NCI-H226 (cell line): ENCODE data around the gene RAPGEF2.

Experiments used
- DNase-seq: peaks from one replicate; pipeline ENCODE4 v3.0.0-alpha.2; 2015

The RAPGEF2 gene

DNA sequence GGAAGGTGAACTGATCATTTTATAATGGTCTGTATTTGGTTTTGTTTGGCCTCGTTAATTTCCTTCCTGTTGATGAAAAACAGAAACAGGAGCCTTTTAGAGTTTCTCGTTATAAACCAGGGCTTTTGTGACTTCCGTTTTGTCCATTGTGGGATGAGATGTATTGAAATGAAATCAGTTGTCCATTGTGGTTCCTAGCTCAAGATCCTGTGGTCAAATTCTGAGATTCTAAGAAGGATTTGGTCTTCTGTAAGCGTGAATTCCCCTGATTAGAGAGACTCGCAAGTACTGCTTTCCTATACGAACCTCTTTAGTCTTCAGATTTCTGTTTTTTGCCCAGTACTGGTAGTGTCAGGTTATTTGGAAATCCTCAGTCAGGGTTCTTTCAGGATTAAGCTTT lies 101.7 kb downstream of the RAPGEF2 start:
- no peak for DNase-seq

DNA sequence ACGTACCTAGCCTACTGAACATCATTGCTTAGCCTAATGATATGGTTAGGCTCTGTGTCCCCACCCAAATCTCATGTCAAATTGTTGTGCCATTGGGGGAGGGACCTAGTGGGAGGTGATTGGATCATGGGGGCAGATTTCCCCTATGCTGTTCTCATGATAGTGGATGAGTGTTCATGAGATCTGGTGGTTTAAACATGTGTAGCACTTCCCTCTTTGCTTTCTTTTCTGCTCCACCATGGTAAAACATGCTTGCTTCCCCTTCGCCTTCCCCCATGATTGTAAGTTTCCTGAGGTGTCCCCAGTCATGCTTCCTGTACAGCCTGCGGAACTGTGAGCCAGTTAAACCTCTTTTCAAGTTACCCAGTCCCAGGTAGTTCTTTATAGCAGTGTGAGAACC lies 102.6 kb downstream of the RAPGEF2 start:
- DNase-seq = no peak

DNA sequence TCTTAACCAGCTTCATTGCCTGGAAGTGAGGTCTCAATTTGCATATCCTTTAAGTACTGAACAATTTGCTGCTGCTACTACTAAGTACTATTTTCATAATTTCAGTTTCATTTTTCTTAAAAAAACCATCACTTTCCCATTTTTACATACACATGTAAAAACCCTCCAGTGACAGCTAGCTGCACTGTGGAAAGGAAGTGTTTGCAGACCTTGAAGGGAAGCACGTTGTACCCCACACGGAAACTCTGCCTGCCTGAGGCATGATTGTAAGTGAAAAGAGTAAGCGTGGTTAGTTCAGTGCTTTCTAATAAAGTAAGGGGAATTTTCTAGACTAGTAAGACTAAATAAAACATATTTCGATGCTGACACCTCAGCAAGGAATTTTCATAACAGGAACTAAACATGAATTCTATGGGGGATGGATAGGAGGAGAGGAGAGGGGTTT lies 103.6 kb downstream of the RAPGEF2 start:
- peak; percentile 25 for DNase-seq

DNA sequence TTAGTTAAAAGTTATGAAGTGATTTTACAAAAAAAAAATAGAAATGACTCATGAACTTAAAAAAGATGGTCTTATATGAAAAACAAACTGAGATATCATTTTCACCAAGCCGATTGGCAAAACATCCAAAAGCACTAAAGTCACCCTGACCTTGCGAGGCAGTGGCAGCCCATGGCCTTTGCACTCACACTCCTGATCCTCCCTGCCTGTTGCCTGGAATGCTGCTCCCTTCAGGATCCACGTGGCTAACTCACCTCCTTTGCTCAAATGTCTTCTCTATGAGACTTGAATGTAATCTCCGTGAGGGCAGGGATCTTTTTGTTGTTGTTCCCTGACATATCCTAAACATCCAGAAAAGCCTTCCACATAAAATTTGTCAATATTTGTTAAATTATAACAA lies 106.4 kb downstream of the RAPGEF2 start:
- DNase-seq = no peak

DNA sequence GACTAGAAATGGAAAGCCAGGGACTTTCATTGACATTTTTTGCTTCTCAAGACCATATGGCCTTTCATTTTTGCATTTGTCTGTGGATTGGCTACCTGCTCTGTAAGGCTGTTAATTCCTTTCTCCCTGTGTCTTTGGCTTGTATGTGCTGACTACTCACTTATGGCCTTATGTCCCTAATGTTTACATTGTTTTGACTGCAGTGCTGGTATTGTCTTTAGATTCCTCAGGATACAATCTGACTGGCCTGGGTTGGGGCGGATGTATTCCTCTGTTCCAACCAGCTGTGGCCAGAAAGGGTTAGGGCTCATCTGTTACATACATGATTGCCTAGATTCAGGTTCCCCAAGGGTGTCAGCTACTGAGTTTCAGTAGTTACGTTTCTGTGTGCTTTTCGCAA lies 108.1 kb downstream of the RAPGEF2 start:
- DNase-seq = no peak

DNA sequence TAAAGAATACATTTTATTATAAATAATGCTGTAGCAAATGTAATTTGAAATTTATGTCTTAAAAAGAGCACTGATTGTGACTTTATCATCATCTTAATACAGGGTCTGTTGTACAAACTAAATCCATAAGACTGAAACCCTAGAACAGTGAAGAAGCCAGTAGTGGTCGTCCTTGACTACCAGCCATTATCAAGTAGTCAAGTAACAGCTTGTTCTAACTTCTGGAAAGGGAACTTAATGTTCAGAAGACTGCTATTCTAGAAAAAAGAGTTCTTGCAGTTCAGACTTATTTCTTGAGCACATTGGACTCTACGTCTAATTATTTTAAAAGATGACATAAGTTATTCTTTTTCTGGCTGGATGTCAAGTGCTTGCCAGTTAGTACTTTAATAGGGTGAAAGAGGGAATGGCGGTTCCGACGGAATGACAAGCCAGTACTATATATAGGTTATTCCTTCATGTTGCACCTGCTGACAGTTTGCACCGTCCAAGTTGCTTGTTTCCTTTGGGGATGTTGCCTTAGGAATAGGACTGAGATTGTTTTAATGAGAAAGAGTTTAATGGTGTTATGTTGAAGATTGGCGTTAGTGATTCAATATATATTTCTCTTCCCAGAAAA lies 109.9 kb downstream of the RAPGEF2 start:
- no peak for DNase-seq

DNA sequence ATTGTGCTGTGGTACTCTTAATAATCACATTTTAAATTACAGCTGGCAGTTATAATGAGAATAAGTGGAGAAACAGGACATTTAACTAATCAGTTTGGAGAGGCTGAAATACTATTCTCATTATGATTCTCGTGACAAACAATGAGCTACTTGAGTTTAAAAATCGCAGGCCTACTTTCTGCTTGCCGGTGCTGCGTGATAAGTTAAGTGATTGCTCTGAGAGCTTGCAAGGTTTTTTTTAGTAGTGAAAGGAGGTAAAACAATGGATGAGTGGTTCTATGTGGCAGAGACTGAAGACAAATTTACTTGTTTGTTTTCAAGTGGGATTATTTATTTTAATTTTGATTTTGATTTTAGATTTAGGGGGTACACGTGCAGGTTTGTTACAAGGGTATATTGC lies 114.0 kb downstream of the RAPGEF2 start:
- no peak for DNase-seq

DNA sequence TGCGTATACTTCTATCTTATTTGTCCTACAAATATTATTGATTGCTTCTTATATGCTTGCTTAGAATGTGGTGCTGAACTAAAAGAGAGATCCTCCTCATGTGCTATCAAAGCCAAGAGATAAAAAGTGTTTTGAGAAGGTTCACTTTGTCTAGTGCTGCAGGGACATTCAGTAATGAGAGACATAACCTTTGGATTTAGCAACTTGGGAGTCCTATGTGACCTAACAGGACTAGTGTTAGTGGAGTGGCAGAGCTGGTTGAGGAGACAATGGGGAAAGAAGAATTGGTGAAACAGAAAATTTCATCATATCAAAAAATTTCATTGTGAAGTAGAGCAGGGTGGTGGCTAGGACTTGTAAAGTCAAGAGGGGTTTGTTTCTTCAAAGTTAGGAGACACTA lies 117.0 kb downstream of the RAPGEF2 start:
- DNase-seq = no peak

DNA sequence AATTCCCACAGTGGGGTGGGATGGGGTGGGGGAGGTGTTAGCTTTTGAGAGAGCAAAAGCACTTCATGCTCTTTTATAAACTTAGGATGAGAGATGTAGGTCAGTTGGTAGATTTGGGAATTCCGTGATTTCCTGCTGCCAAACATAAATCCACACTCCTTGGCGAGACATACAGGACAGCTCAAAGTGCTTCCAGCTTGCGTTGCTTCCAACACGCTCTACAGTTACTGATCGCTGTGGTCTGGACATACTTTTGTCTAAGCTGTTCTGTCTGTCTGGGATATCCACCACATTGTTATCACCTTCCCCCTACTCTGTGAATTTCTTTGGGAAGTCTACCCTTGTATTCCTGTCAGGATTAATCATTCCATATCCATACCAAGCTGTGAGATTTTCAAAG lies 117.5 kb downstream of the RAPGEF2 start:
- DNase-seq = no peak

DNA sequence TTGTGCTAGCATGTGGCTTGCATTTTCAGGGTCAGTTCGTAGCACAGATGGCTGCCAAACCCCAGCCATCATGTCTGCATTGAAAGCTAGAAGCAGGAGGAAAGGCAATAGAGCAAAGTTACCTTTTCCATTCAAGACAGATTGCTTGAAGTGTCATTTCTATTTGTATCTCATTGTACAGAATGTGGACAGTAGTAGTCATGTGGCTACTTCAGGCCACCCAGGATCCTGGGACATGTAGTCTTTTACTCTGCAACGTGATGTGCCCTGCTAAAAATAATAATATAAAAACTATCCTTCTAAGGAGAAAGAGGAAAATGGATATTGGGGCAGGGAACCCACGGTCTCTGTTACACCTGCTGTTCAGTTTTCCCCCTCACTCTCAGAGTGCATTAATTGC lies 118.4 kb downstream of the RAPGEF2 start:
- DNase-seq = no peak

DNA sequence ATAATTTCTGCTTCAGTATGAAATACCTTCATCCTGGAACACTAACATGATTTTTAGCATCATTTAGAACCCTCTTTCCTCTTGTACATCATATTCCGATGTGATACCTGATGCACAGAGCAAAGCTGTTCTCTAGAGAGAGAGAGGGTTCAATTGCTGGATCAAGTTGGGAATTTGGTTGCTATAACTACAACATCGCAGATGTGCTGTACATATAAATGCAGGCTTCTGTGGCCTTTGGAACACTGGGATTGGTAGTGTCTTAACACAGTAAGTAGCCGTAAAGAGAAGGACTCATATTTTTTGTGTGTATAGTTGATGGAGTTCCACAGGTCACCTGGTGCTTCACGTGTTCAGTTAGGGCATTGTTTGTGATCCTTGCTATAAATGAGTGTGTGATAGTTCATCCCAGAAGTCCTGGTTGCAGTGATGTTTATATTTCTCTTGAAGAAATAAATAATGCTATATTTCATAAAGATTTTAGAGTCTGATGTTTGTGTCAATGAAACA lies 119.2 kb downstream of the RAPGEF2 start:
- DNase-seq = no peak

DNA sequence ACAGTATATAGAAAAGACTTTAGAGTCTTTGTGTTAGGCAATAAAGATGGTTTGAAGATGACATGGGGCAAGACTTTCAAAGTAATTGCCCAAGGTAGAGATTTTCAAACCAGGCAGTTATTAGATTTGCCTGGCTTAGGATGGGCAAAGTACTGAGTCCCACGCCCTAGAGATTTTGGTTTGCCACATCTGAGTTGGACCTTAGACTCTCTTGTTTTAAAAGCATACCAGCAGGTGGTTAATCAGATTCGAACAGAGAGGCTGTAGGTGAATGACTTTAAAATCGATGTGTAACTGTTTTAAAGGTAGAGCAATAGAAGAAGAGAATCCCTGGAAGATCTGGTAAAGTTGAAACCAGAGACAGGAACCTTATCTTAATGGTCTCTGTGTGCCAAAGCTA lies 121.5 kb downstream of the RAPGEF2 start:
- no peak for DNase-seq

DNA sequence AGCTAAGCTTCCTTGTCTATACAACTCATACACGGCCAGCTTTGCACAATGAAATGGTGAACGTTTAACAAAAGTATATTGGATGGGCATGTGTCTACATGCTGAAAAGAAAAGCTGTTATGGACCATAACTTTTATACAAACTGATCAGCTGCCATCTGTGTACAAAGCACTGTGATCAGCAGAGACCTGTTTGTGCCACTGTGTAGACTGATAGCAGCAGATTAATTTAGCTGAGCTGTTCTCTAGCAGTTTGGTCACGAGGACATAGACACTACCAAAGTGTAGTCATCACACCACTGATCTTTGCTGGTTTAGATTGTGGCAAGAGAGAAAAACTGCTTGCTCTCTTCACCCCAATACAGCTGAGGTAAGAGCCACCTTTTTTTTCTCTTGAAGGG lies 124.5 kb downstream of the RAPGEF2 start:
- no peak for DNase-seq

DNA sequence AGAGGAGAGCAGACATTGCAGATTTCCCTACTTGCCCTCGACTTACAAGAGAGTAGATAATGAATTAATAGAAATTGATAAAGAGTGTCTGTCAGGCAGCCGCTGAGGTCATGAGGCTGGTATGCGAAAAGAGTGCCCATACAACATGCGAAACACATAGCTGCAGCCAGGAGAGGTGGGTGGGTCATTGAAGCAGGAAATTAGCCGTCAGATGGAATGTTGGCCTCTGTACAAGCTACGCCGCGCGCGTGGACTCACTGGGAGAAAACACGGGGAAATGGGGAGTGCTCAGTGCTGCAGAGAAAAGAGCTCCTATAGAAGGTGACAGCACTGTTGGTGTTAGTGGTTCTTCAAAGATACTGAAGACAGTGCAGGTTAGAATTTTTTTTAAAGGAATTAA lies 125.1 kb downstream of the RAPGEF2 start:
- DNase-seq = peak; percentile 93

DNA sequence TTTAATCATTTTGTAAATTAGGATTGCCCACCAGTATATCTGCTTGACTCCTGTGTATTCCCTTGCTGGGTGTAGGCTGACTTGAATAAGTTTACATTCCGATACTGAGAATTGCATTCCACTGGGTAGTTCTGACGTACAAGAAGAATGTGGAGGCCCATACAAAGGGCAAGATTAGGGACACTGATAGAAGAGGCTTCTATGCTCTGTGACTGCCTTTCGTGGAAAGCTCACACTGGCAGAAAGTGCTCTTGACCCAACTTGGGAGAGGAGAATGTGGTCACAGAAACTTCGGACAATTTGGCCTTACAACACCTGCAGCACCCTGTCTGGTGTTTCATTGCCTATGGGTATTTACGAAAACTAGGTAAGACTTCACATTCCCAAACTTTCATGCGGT lies 126.3 kb downstream of the RAPGEF2 start:
- peak; percentile 84 for DNase-seq

DNA sequence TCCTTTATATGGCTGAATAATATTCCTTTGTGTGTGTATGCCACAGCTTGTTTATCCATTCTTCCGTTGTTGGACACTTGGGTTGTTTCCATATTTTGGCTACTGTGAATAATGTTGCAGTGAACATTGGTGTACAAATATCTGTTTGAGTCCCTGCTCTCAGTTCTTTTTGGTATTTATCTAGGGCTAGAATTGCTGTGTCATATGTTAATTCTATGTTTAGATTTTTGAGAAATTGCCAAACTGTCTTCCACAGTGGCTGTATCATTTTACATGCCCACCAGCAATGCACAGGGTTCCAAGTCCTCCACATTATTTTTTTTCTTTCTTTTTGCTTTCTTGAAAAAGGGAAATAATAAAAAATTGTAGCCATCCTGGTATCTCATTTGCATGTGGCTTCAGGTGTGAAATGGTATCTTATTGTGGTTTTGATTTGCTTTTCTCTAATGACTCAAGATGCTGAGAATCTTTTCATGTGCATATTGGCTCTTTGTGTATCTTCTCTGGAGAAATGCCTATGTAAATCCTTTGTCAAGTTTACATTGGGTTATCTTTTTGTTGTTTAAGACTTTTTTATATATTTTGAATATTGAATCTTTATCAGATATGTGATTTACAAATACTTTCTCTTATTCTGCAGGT lies 129.7 kb downstream of the RAPGEF2 start:
- DNase-seq = peak; percentile 15

DNA sequence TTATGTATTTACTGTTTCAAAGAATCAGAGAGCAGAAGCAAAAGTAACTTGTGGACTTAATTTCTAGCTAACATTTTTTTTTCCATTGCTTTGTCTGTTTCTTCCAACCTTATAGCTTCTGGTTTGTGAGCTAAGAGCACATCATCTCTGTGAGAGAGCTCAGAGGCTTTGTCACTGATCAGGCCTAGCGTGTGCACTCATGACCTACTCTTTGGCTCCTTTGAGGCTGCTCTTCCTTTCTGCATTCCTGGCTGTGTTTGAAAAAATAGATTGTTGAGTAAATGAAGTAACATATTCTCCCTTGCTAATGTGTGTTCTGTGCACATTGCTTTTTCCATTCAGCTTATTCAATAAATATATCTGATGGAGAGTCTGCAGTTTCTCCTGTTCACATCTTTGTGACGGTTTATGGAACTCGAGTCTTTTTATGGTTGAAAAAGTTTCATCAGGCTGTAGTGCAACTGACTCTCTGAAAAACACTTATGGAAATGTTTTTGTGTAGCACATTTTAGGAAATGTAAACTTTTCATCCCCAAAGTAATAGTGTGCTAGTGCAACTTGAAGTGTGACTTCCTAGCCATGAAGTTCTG lies 133.0 kb downstream of the RAPGEF2 start:
- DNase-seq = no peak

DNA sequence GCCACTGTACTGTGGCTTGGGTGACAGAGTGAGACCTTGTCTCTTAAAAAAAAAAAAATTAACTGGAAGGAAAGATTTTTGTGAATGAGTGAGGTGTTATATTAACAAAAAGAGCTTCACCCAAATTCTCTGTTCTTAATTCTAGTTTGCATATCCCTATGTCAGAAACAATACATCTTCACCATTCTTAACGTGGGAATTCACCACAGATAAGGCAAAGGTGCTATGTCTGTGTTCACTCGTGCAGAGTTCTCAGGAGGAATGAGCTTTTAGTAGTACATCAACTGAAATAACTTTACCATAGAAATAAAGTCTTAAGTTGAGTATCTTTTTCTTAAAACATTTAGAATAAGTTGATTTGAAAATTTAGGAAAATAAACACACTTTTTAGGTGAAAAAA lies 135.1 kb downstream of the RAPGEF2 start:
- DNase-seq = no peak

DNA sequence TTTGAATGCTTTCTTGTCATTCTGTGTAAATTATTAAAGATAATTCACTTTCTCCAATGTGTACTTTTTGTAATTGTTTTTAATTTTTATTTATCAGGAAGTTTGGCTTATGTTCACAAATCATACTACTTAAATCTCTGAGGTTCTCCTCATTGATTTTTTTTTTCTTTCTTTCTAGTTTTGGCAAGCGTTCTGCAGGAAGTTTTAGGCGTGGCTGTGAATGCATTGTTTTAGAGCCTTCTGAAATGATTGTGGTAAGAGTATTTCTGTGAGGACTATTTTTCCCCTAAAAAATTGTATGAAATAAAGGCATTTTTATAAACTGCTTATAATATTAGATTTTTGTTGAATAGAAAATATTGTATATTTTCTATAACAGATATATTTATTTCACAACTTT lies 135.8 kb downstream of the RAPGEF2 start:
- DNase-seq = peak; percentile 25

DNA sequence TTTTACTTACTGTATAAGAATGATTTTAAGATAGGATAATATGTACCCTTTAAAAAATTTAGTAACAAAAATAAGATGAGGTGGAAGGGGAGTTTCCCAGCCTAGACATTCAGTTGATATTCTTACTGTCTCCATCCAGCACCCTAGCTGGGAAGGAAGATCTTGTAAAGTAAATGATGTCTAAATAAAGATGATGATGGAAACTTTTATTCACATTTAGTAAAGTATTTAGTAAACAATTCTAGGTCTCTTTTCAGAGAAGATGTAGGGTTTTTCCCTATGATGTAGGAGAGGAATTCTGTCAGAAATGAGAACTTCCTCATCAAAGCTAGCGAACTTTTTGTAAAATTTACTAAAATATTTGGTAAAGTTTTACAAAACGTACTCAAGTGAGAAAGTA lies 136.8 kb downstream of the RAPGEF2 start:
- DNase-seq = no peak

DNA sequence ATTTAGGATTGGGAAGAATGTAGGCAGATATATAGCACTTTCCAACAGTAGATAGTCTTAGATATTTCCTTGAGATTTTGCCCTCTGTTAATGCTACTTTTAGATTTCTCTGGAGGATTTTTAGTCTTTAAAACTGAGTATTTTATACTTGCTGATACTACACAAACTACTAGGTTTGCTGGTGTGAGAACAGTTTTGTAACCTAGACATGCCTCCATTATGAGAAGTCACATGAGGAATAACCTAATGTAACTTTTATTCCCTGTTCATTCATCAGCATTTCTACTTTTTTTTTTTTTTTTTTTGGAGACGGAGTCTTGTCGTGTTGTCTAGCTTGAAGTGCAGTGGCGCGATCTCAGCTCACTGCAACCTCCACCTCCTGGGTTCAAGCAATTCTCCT lies 137.2 kb downstream of the RAPGEF2 start:
- no peak for DNase-seq

DNA sequence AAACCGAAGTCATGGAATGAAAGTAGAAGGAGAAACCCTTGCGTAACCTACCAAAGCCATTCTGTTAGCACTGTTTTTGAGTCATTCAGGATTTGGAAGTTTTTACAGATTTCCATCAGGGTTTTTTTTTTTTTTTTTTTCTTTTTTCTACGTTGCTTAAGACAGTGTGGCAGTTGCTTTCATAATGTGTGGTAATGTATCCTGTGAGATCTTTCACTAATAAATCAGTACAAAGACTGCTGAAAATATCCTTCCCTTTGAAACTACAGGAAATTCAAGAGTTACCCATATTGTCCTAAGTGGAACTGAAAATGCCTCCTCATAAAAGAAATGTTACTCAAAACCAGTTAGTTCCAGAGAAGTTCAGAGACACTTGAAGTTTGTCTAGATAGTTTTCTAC lies 137.8 kb downstream of the RAPGEF2 start:
- no peak for DNase-seq

DNA sequence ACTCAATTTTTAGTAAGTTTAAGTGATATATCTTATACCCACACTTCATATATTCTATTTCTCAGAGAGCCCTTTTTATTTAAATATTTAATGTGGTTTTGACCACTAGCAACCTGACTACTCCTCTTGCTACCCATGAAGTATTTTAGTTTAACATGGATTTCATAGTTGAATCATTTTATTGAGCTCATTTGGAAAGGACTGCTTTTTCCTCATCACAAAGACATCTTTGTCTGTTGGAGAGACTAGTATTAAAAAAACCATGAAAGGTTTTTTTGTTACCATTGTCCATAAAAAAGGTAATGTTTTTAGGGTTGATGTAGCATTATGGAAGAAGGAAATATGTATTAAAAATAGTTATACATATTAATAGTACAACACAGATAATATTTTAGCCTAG lies 139.5 kb downstream of the RAPGEF2 start:
- DNase-seq = no peak

DNA sequence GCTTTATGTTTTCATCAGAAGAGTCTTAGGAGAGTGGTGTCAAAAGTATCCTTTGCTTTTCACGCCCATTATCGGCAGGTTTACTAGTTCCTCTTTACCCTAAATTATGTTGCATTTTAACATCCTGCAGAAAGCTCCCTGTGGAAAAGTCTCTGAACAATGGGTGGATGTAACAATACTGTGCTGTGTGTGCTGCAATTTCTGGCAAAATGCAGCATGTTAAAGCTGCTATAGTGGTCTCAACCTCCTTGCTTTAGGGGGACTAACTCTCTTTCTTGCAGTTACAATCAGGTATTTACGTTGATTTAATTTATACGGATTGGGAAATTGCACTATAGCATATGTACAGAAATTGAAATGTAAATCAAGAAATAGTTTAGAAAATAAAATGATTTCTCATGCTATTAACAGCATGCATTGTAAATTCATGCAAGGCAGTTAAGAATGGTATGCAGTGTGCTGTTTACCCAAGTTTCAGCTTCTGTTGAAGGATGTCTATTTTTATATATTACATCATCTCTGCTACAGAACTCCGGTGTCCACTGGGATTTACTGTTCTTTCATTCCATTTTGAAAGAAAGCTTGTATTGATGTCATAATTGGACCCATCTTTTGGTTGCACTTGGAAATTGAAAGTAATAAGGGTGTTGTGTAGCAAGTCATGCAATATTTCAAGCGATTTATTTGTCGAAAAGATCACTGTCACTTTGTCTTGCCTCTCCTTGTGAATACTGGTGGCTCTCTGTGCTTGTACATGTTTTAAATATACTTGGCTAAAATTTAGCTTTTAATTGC lies 145.7 kb downstream of the RAPGEF2 start:
- DNase-seq = no peak
